Measurements from ENCODE around the gene WDR72. TPM values are rescaled to one million over a fixed set of nuclear protein-coding genes. Genes with fewer than 3 reads are reported as not detected.
"Not testable (repeated sequence)": the region's sequence is repeated elsewhere in the genome, so short reads cannot be mapped to it uniquely, and the experiment has no call there.

WDR72 gene
- not detected in 2 replicates for total RNA-seq (2012; rRNA removed)

- Histone ChIP-seq H3K4me3 (ENCODE audit: low read length) (no peak within 1 kb of the TSS), H3K4me1 (ENCODE audit: control insufficient read depth, insufficient read depth, low read length) (no peaks in the 10 kb centered on the region), H3K36me3 (ENCODE audit: insufficient read depth, low read length) (no peaks in the 10 kb centered on the region), H3K9me3 (replicated peaks; ENCODE audit: low read length) (no peaks in the 10 kb centered on the region), H3K9ac (ENCODE audit: low read depth, low read length) (no peak within 1 kb of the TSS), H3K4me2 (ENCODE audit: low read length) (no peak within 1 kb of the TSS), H3K27me3 (ENCODE audit: control insufficient read depth, insufficient read depth, low read length) (no peaks in the 10 kb centered on the region)
Measured at GRCh38 chr15:53759411-53759931, at the start of gene WDR72. Gene WDR72 (minus strand): TSS chr15:53759663. CDS start chr15:53733149, 26,514 bp downstream.

- no peak overlapping the region for H3K4me2 ChIP-seq (ENCODE audit: low read length)
- H3K9ac ChIP-seq (ENCODE audit: low read depth, low read length): no peak overlapping the region
- H3K9me3 ChIP-seq (replicated peaks; ENCODE audit: low read length): no peaks in the 10 kb centered on the region
- no peak overlapping the region for H3K4me3 ChIP-seq (ENCODE audit: low read length)
- no peaks in the 10 kb centered on the region for H3K27me3 ChIP-seq (ENCODE audit: control insufficient read depth, insufficient read depth, low read length)
- no peaks in the 10 kb centered on the region for H3K4me1 ChIP-seq (ENCODE audit: control insufficient read depth, insufficient read depth, low read length)
- no peaks in the 10 kb centered on the region for H3K36me3 ChIP-seq (ENCODE audit: insufficient read depth, low read length)
Measured at GRCh38 chr15:53808058-53808706, 48.7 kb upstream of the WDR72 start.

- H3K9me3 ChIP-seq (replicated peaks; ENCODE audit: low read length): no peaks in the 10 kb centered on the region
- no peaks in the 10 kb centered on the region for H3K36me3 ChIP-seq (ENCODE audit: insufficient read depth, low read length)
- H3K4me3 ChIP-seq (ENCODE audit: low read length): no peak overlapping the region
- H3K4me2 ChIP-seq (ENCODE audit: low read length): no peak overlapping the region
- H3K4me1 ChIP-seq (ENCODE audit: control insufficient read depth, insufficient read depth, low read length): no peaks in the 10 kb centered on the region
- H3K27me3 ChIP-seq (ENCODE audit: control insufficient read depth, insufficient read depth, low read length): no peaks in the 10 kb centered on the region
- H3K9ac ChIP-seq (ENCODE audit: low read depth, low read length): no peak overlapping the region
Measured at GRCh38 chr15:53807501-53807900, 48.0 kb upstream of the WDR72 start.

- H3K4me1 ChIP-seq (ENCODE audit: control insufficient read depth, insufficient read depth, low read length): no peaks in the 10 kb centered on the region
- H3K9ac ChIP-seq (ENCODE audit: low read depth, low read length): no peak overlapping the region
- H3K9me3 ChIP-seq (replicated peaks; ENCODE audit: low read length): no peaks in the 10 kb centered on the region
- H3K4me3 ChIP-seq (ENCODE audit: low read length): no peak overlapping the region
- H3K36me3 ChIP-seq (ENCODE audit: insufficient read depth, low read length): no peaks in the 10 kb centered on the region
- no peaks in the 10 kb centered on the region for H3K27me3 ChIP-seq (ENCODE audit: control insufficient read depth, insufficient read depth, low read length)
- no peak overlapping the region for H3K4me2 ChIP-seq (ENCODE audit: low read length)
Measured at GRCh38 chr15:53802672-53803071, 43.2 kb upstream of the WDR72 start.

- Histone ChIP-seq H3K4me3 (ENCODE audit: low read length) (no peak overlapping the region), H3K9ac (ENCODE audit: low read depth, low read length) (no peak overlapping the region), H3K9me3 (replicated peaks; ENCODE audit: low read length) (peaks cover 3% of the 10 kb centered on the region), H3K4me2 (ENCODE audit: low read length) (no peak overlapping the region), H3K36me3 (ENCODE audit: insufficient read depth, low read length) (no peaks in the 10 kb centered on the region), H3K4me1 (ENCODE audit: control insufficient read depth, insufficient read depth, low read length) (no peaks in the 10 kb centered on the region), H3K27me3 (ENCODE audit: control insufficient read depth, insufficient read depth, low read length) (no peaks in the 10 kb centered on the region)
Measured at GRCh38 chr15:53791581-53791980, 32.1 kb upstream of the WDR72 start.

GRCh38 chr15:53789654-53790375 is 30.4 kb upstream of the WDR72 start:
- Histone ChIP-seq H3K9ac (ENCODE audit: low read depth, low read length) (no peak overlapping the region), H3K4me3 (ENCODE audit: low read length) (no peak overlapping the region), H3K27me3 (ENCODE audit: control insufficient read depth, insufficient read depth, low read length) (no peaks in the 10 kb centered on the region), H3K9me3 (replicated peaks; ENCODE audit: low read length) (peaks cover 3% of the 10 kb centered on the region), H3K36me3 (ENCODE audit: insufficient read depth, low read length) (no peaks in the 10 kb centered on the region), H3K4me2 (ENCODE audit: low read length) (no peak overlapping the region), H3K4me1 (ENCODE audit: control insufficient read depth, insufficient read depth, low read length) (no peaks in the 10 kb centered on the region)

GRCh38 chr15:53786401-53786800 is 26.9 kb upstream of the WDR72 start:
- H3K4me2 ChIP-seq (ENCODE audit: low read length): no peak overlapping the region
- no peak overlapping the region for H3K4me3 ChIP-seq (ENCODE audit: low read length)
- no peaks in the 10 kb centered on the region for H3K9me3 ChIP-seq (replicated peaks; ENCODE audit: low read length)
- H3K36me3 ChIP-seq (ENCODE audit: insufficient read depth, low read length): no peaks in the 10 kb centered on the region
- H3K27me3 ChIP-seq (ENCODE audit: control insufficient read depth, insufficient read depth, low read length): no peaks in the 10 kb centered on the region
- no peak overlapping the region for H3K9ac ChIP-seq (ENCODE audit: low read depth, low read length)
- H3K4me1 ChIP-seq (ENCODE audit: control insufficient read depth, insufficient read depth, low read length): no peaks in the 10 kb centered on the region

GRCh38 chr15:53785241-53785640 is 25.8 kb upstream of the WDR72 start:
- not testable (repeated sequence) for H3K36me3 ChIP-seq (ENCODE audit: insufficient read depth, low read length); H3K4me1 ChIP-seq (ENCODE audit: control insufficient read depth, insufficient read depth, low read length); H3K27me3 ChIP-seq (ENCODE audit: control insufficient read depth, insufficient read depth, low read length); H3K9ac ChIP-seq (ENCODE audit: low read depth, low read length); H3K4me3 ChIP-seq (ENCODE audit: low read length); H3K9me3 ChIP-seq (replicated peaks; ENCODE audit: low read length); H3K4me2 ChIP-seq (ENCODE audit: low read length)

GRCh38 chr15:53762916-53763315 is 3.5 kb upstream of the WDR72 start:
- H3K9ac ChIP-seq (ENCODE audit: low read depth, low read length): no peak overlapping the region
- H3K4me3 ChIP-seq (ENCODE audit: low read length): no peak overlapping the region
- no peaks in the 10 kb centered on the region for H3K27me3 ChIP-seq (ENCODE audit: control insufficient read depth, insufficient read depth, low read length)
- no peaks in the 10 kb centered on the region for H3K9me3 ChIP-seq (replicated peaks; ENCODE audit: low read length)
- no peaks in the 10 kb centered on the region for H3K36me3 ChIP-seq (ENCODE audit: insufficient read depth, low read length)
- H3K4me1 ChIP-seq (ENCODE audit: control insufficient read depth, insufficient read depth, low read length): no peaks in the 10 kb centered on the region
- H3K4me2 ChIP-seq (ENCODE audit: low read length): no peak overlapping the region

GRCh38 chr15:53758412-53758811 is 1.1 kb downstream of the WDR72 start:
- H3K27me3 ChIP-seq (ENCODE audit: control insufficient read depth, insufficient read depth, low read length): no peaks in the 10 kb centered on the region
- no peaks in the 10 kb centered on the region for H3K9me3 ChIP-seq (replicated peaks; ENCODE audit: low read length)
- H3K4me3 ChIP-seq (ENCODE audit: low read length): no peak overlapping the region

GRCh38 chr15:53757906-53758305 is 1.6 kb downstream of the WDR72 start:
- Histone ChIP-seq H3K27me3 (ENCODE audit: control insufficient read depth, insufficient read depth, low read length) (no peaks in the 10 kb centered on the region), H3K9me3 (replicated peaks; ENCODE audit: low read length) (no peaks in the 10 kb centered on the region), H3K4me1 (ENCODE audit: control insufficient read depth, insufficient read depth, low read length) (no peaks in the 10 kb centered on the region), H3K4me2 (ENCODE audit: low read length) (no peak overlapping the region), H3K9ac (ENCODE audit: low read depth, low read length) (no peak overlapping the region), H3K36me3 (ENCODE audit: insufficient read depth, low read length) (no peaks in the 10 kb centered on the region), H3K4me3 (ENCODE audit: low read length) (no peak overlapping the region)

More at GRCh38 chr15:53758412-53758811, 1.1 kb downstream of the WDR72 start:
- Histone ChIP-seq H3K4me2 (ENCODE audit: low read length) (no peak overlapping the region), H3K36me3 (ENCODE audit: insufficient read depth, low read length) (no peaks in the 10 kb centered on the region), H3K4me1 (ENCODE audit: control insufficient read depth, insufficient read depth, low read length) (no peaks in the 10 kb centered on the region), H3K9ac (ENCODE audit: low read depth, low read length) (no peak overlapping the region)

- Histone ChIP-seq H3K9me3 (replicated peaks; ENCODE audit: low read length) (no peaks in the 10 kb centered on the region), H3K27me3 (ENCODE audit: control insufficient read depth, insufficient read depth, low read length) (no peaks in the 10 kb centered on the region), H3K4me1 (ENCODE audit: control insufficient read depth, insufficient read depth, low read length) (no peaks in the 10 kb centered on the region), H3K9ac (ENCODE audit: low read depth, low read length) (no peak overlapping the region), H3K36me3 (ENCODE audit: insufficient read depth, low read length) (no peaks in the 10 kb centered on the region), H3K4me2 (ENCODE audit: low read length) (no peak overlapping the region), H3K4me3 (ENCODE audit: low read length) (no peak overlapping the region)
Measured at GRCh38 chr15:53753813-53754212, 5.7 kb downstream of the WDR72 start.
